ENCODE data around the gene COL5A1.
"Not testable (repeated sequence)": the region's sequence is repeated elsewhere in the genome, so short reads cannot be mapped to it uniquely, and the experiment has no call there.

The COL5A1 gene

DNA sequence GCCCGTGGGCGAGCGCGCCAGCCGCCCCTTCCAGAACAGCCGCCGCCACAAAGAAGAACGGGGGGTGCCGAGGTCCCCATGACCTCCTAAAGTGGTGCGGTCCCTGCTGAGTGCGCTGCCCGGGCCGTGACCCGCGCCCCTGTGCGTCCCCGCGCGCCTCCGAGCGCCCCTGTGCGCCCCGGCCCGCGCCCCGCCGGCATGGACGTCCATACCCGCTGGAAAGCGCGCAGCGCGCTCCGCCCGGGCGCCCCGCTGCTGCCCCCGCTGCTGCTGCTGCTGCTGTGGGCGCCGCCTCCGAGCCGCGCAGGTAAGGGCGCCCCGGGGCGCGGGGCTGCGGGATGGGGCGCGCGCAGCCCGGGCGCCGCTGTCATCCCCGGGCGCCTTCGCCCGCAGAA, 384 bp downstream of the COL5A1 start:
- DNase-seq: no peak

DNA sequence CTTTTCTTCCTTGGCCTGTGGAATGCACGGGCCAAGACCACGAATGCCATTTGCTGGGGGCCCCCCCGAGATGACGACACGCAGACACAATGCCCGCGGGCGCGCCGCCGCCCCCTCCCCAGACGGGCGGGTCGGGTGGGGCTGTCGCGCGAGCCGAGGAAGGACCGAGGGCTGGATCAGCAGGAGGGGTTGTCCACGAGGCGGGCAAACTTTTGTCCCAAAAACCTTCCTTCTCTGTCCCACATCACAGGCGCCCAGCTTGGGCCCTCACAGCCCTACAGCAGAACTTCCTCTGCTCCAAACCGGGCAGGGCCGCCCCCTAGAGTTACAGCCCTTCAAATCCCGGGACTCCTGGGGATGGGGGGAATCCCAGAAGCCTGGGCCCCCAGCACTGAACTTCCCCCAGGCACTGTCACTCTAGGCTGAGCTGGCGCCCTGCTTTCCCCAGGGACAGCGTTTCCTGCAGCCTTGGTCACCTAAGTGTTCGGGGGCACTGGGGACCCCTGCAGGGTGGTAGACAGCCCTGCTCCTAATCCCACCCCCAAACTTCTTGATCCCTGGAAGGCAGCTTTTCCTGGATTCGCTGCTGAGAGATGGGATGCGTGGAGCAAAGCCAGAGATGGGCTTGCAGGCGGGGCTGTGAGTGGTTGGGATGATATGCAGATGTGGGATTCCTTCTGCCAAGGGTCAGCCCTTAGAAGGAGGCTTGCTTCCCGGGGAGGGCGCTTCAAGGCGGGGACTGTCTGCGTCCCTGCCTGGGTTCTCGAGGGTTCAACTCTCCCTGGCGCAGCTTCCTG, 980 bp downstream of the COL5A1 start:
- no peak for DNase-seq

DNA sequence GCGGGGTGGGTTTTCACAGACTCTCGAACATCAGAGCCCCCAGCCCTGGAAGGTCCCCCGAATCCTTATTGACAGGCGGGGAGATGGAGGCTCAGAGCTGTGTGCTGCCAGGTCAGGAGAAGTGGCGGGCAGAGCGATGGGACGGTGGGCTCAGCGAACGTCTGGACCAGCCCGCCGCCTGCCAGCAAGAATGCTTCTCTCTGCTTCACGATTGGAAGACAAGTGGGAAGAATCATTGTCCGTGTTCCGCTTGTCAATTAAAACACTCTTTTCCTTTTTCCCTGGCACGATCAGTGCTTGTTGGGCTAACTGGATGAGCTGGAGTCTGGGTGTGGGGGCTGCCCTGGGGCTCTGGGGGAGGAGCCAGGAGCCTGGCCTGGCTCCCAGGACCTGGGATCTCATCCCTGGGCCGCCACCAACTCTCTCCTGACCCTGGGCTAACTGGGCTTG, 1.6 kb downstream of the COL5A1 start:
- no peak for DNase-seq

DNA sequence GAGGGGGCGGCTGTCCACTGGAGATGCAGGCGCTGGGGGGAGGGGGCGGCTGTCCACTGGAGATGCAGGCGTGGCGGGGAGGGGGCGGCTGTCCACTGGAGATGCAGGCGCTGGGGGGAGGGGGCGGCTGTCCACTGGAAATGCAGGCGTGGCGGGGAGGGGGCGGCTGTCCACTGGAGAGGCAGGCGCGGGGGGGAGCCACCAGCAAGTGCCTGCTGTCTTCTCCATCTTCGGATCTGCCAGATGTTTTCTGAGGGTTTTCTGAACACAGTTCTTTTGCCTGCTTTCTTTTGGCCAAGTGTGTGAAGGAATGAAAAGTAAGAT, 2.8 kb downstream of the COL5A1 start:
- DNase-seq: not testable (repeated sequence)

DNA sequence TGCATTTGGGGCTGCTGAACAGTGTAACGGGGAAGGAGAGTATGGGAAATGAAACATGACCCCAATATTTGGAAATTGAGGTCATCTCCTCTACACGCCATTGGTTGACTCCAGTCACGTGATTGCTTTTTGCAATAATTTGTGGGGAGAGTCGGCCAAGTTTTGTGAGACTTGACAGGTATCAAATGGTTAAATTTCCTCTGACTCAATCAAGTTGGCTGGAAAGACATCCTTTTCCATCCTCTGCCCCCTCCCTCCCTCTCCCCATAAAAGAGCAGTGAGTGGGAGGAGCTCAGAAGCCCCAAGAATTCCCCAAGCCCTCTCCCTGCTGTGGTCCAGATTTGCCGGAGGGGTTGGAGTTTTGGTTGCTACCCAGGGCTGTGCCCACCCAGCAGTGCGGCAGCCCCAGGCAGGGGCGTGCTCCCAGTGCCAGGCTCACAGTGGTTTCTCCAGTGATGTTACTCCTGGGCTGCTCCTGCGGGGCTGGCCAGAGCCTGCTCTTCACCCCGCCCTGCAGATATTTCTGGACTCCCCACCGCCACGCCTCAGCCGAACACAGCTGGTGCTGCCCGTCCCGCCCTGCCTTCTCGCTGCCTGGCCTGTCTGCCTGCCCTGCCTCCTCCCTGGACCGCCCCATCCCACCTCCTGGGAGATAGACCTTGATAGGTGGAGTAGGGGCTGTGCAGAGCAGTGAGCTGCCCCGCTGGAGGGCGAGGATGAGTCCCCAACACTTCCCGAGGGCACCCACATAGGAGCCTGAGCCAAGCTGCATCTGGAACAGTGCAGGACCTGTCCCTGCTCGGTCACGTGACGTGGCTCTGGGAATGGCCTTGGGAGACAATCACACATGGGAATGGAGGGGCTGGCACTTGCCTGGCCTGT, 3.4 kb downstream of the COL5A1 start:
- DNase-seq: no peak

DNA sequence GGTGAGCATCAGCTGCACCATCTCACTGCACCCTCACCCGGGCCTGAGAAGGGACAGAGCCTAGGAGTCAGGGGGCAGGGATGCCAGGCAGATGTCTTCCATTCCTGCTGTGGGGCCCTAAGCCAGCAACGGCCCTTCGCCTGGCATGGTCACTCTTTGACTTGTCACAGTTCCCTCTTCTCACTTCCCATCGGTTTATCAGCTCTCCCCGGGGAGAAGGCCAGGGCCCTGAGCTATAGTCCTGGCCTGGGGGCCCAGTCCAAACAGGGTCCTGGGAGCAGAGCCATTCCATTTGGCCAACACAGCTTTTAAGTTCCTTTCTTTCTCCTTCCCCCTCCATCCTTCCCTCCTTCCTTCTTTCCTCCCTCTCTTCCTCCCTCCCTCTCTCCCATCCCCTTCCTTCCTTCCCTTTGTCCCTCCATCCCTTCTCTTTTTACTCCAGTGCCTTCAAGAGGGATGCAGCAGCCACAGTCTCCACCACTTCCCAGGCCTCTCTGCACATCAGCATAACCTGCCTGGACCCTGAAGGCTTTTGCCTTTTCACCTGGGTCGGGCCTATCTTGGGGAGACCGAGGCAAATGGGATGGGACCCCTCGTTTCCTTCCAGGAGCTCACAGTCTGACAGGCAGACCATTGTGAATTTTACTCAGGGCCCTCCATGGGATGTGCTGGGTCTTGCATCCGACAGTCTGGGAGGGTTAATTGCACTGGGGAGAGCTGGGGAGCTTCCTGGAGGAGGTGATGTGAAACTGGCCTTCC, 4.2 kb downstream of the COL5A1 start:
- no peak for DNase-seq

DNA sequence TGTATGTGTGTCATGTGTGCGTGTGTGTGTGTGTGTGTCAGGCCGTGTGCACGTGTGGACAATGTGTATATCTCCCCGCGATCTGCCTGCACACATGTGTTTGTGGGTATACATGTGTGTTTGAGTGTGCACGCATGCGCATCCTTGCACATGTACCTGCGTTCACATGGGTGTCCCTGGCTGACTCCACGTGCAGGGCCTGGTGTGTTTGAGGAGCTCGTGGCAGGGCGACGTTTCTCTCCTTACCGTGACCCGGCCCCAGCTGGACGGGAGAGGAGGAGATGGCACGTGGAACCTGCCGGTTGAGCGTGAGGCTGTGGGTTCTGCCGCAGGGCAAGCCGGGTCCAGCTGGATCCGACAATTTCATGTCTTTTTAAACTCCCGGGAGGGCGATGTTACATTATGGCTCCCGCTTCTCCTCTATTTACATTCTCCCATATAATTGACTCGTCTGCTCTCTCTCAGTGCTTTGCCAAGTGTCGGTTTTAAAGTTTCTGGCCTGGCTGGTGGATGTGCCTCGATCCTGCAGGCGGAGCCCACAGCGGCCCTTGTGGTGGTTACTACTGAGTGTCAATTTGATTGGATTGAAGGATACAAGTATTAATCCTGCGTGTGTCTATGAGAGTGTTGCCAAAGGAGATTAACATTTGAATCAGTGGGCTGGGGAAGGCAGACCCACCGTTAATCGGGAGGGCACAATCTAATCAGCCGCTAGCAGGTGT, 5.9 kb downstream of the COL5A1 start:
- DNase-seq: no peak

DNA sequence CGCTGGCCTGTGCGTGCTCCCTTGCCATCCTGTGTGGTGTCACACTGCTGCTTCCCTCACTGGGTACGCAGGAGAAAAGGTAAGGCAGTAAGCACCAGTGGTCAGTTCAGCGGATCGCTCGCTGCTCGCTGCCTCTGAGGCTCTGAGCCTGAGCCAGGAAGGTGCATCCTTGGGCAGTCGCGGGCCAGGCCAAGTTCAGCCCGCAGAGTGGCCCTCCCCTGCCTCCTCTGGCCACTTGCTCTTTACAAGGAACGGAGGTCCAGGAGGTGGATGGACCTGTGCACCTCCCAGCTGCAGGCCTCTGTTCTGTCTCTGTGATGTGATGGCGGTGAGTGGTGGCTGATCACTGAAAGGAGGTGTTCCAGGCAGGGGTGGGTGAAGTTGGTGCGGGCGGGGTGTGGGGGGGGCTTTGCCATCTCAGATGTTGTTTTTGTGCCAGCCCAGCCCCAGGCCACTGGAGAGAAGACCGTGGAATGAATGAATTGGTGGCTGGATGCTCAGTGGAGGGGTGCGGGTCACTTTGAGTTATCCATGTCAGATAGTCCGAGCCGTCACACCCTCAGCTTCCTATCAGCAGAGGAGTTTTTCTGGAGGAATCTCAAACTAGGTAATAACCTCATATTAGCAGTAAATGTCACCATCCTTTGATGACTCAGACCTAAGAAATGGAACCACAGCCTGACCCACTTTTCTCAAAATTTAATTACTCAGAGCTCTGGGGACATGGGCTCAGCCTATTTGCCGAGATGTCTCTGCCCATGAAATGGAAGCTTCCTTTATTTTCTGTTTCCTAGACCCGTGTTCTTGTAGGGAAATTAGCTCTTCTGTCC, 7.3 kb downstream of the COL5A1 start:
- no peak for DNase-seq

DNA sequence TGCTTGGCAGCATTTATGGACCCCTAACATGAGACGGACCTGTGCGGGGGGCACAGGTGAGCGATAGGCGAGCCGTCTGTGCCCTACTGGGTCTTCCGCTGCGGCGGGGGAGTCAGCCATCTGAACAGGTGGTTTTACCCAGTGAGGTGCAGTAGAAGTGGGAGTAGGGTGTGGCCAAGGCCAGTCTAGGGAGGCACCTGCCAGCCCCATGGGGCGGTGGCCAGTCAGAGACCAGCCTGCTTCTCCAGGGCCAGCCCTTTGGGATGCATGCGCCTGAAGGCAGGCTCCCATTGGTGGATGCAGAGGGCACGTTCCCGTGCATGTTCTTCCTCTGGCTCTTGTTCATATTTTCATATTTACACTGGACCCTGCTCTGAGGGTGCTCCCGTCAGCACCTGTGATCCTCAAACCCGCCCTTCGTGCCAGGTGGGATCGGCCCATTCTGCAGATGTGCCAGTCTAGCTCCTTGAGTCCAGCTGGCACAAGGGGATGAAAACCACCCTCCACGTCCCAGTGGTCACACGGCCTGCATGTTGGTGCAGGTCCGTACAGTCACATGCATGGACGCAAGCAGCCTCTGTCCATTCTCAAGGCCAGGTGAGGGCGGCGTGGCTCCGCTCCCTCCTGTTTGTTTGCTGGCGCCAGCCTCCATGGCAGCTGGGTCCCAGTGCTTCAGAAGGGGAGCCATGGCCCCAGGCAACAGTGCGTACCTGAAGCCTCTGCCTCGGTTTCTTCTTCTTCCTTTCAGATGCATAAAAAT, 9.0 kb downstream of the COL5A1 start:
- DNase-seq: no peak

DNA sequence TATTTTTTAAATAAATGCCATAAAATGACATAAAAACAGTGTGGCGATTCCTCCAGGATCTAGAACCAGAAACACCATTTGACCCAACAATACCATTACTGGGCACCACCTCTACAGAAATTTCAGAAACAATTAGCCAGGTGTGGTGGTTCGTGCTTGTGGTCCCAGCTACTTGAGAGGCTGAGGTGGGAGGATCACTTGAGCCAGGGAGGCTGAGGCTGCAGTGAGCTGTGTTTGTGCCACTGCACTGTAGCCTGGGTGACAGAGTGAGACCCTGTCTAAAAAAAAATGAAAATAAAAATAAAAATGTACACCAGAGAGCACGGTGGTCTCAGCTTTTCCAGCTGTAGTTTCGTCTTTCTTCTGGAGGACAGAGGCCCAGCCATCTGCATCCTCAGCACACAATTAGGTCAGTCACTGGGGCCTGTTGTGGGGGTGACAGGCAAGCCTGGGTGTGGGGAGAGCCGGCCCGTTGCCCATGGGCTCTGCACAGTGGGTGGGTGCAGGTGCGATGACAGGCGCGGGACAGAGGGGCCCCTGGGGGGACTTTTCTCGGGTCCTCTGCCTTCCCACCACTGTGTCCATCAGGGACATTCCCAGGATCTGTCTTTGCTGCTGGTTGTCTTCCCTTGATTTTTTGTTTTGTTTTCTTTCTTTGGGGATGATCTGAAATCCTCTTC, 9.8 kb downstream of the COL5A1 start:
- DNase-seq: no peak

DNA sequence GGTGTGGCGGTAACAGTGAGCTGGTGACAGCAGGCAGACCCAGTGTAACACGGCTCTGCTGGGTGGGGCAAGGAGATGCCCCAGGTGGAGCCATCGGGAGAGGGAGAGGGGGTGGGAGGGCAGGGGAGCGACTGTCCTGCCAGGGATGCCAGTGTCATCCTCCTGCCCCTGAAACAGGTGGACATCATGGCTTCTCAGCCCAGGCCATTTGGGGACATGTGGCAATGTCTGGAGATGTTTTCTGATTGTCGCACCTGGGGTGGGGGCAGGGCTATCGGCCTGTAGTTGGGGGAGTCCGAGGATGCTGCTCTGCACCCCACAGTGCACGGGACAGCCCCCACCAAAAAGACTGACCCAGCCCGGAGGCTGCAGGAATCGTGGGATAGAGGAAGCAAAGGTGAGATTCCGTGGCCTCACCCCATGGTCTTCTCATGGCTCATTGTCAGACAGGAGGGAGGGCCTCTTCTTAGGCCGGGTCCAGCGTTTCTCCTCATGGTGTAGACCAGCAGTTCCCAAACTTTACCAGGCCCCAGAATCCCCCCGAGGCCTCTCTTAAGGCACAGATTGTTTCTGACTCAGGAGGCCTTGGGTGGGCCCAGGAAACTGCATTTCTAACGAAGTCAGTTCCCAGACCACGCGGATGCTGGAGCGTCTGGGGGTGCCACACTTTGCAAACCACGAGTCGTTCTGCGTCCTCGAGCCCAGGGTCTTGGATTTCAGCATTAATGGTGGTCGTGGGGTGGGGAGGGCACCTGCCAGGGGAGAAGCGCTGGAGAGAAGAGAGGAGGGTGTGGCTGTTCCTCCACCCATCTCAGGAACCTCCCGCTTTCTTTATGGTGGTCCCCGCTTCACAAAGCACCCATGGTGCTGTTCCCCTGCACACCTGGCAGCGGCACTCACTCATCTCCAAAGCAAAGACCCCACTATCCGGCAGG, 11.0 kb downstream of the COL5A1 start:
- no peak for DNase-seq

DNA sequence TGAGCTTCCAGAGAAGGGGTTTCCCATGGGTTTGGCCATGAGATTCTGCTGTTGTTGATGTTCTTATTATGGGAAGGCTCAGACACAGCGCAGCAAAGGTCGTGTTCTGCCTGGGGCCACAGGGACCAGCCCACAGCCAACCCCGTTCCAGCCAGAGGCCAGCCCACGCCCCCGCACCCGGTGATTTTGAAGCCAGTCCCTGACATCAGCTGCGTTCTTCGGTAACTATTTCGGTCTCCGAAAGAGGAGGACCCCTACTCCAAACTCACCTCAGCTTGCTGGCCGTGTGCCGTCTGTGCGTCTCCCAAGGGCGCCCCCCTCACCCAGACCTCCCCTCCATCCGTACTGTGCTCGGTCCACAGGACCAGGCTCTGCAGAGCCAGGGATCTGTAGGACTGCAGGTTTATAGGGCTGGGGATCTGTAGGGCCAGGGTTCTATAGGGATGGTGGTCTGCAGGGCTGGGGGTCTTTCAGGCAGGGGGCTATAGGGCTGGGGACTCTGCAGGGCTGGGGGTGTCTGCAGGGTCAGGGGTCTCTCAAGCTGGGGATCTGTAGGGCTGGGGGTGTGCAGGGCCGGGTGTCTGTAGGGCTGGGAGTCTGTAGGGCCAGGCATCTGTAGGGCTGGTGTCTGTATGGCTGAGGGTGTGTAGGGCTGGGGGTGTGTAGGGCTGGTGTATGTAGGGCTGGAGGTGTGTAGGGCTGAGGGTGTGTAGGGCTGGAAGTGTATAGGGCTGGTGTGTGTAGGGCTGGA, 11.8 kb downstream of the COL5A1 start:
- DNase-seq: no peak

DNA sequence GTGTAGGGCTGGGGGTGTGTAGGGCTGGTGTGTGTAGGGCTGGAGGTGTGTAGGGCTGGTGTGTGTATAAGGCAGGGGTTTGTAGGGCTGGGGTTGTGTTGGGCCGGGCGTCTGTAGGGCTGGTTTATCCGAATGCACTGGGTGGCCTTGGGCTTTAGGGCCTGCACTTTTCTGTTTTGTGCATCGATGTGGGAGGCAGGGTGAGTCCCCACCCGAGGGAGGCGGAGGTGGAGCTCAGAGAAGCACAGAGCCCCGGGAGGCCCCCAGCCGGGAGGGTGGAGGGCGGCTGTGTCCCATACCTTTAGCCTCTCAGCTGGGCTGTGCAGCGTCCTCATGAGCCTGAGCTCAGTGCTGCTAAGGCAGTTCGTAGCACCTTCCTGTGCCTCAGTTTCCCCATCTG, 13.5 kb downstream of the COL5A1 start:
- no peak for DNase-seq

DNA sequence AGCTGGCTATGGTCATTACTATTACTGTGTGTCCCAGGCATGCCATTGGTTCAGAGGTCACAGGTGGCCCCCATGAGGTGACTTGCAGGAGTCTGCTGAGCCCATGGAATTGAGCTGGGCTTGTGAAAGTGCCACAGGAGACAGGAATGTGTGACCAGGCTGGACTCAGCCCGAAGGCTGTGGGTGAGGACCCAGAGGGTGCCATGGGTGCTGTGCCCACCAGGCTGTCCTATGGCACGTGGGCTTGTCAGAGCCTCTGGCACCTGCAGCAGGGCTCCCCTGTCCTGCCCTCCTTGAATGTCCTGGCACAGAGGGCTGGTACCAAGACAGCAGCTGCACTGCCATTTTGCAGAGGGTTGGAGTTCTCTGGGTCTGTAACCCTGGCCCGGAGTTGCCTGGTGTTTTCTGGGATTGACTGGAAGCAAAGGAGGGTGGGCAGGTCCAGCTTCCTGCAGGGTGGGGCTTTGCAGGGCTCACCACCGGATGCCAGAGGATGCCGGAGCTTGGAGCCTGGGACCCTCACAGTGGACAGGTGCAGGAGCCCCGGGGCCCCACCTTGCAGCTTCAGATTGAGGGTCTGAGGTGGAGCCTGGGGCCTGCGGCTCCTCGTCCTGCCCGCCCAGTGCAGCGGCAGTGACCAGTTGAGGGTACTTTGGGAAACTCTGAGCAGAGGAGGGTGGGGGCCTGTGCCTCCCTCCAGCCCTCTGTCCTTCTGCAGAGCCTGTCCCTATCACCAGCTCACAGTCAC, 14.2 kb downstream of the COL5A1 start:
- DNase-seq: no peak

DNA sequence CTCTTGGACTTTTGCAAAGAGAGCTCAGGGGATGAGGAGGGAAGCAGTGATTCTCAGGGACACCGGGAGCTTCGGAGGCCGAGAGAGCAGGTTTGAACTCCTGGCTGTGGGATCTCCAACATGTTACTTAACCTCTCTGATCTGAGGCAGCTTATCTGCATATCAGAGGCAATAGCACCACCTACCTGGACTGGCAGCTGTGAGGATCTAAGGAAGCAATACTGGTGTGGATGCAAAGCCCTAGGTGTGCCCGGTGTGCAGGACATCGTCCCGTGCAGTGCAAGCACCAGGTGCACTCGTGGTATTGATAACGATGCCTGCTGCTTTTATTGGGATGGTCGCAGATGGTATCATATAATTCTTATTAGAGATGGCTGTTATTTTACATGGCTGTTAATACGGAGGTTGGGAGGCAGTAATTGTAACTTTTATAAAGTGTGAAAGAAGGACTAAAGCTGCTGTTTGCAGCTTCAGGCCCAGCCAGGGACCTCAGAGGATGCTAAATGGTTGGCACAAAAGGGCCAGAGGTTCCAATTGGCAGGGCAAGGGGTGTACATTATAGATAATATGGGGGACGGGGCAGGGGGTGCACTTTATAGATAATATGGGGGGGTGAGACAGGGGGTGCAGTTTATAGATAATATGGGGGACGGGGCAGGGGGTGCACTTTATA, 14.9 kb downstream of the COL5A1 start:
- no peak for DNase-seq

DNA sequence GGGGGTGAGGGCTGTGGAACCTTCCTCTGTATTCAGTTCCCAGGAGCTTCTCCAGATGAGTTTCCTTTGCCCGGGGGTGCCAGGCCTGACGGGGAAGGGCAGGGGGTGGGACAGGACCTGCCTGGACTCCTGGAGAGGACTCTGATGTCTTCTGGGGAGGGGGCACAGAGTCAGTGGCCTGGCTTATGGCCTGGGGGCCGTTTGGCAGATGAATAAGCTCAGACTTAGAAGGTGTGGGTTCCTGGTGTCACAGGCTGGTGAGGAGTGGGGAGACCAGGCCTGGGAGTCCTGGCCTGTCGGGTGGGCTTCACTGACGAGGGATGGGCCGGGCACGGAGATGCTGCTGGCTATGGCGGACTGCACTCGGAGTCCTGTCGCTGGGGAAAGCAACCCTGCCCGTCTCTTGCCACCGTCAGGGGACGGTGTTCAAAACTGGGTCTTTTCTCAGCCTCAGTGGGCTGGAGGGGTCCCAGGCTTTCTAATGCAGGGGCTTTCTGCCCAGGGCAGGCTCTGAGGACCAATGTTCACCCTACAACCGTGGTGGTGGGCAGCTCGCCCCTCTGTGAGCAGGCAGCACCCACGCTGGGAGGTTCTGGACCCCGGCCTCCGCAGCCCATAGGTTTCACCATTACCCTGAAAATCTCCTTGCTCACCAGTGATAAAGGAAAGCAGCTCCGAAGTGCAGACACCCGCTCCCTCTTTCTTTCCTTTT, 16.2 kb downstream of the COL5A1 start:
- DNase-seq: no peak
